ENCODE measurements around the gene LOX.

- TF ChIP-seq, protein P1, sequence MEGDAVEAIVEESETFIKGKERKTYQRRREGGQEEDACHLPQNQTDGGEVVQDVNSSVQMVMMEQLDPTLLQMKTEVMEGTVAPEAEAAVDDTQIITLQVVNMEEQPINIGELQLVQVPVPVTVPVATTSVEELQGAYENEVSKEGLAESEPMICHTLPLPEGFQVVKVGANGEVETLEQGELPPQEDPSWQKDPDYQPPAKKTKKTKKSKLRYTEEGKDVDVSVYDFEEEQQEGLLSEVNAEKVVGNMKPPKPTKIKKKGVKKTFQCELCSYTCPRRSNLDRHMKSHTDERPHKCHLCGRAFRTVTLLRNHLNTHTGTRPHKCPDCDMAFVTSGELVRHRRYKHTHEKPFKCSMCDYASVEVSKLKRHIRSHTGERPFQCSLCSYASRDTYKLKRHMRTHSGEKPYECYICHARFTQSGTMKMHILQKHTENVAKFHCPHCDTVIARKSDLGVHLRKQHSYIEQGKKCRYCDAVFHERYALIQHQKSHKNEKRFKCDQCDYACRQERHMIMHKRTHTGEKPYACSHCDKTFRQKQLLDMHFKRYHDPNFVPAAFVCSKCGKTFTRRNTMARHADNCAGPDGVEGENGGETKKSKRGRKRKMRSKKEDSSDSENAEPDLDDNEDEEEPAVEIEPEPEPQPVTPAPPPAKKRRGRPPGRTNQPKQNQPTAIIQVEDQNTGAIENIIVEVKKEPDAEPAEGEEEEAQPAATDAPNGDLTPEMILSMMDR (IDR thresholded peaks at IDR 0.05) = no peak
- no peak for TF ChIP-seq POLR2A (IDR thresholded peaks at IDR 0.05)
- no peak for TF ChIP-seq EP300 (IDR thresholded peaks at IDR 0.05)
Observed at GRCh38 chr5:122067390-122067789, 10.7 kb downstream of the LOX start.
